ENCODE measurements around the gene MCTP1.
A peak's percentile ranks its signal among the peaks of the same experiment; 100 is the strongest.

Gene MCTP1

DNA sequence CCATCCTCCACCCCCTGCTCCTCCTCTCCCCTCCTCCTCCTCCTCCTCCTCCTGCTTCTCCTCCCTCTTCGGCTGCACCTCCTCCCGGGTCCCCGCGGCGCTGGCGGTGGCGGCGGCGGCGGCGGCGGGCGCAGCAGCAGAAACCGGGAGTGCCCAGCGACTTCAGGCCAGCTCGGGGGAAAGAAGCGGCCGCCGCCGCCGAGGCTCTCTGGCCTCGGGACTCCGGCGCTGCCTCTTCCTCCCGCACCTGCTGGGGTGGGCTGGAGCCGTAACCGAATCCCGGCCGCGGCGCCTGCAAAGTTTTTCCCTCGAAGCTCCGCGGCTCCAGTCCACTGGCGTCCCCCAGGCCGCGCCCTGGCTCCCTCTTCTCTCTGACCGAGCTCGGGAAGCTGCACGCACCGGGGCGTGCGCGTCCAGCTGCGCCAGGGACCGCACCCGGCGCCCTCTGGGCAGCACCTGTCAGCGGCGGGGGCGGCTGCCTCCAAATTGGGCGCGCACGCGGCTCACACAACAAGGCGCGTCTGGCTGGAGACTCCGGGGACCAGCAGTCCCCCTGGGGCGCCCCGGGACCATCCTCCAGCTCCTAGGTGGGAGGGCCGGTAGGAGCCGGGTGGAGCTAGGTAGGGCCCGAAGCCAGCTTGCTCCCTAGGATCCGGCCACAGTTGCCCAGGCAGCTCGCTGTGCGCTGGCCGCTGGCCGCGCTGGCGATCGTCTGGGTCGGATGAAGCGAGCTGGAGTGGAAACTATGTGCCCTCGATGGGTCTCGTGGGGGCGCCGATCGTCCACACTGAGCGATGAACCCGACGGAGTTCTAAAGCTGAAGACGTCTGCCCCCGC lies at the start of gene MCTP1:
Gene MCTP1, minus strand, starts transcription at position 523 of the 837 bp plus-strand sequence.
- peak; percentile 18 for DNase-seq

- peak; percentile 56 for DNase-seq
These were observed 47.3 kb upstream of the MCTP1 start for GRCh38 chr5:95332158-95332557.

GRCh38 chr5:95331358-95331757 lies 46.5 kb upstream of the MCTP1 start:
- no peak for DNase-seq

- no peak for DNase-seq
These were observed 42.3 kb upstream of the MCTP1 start for GRCh38 chr5:95327211-95327610.

DNA sequence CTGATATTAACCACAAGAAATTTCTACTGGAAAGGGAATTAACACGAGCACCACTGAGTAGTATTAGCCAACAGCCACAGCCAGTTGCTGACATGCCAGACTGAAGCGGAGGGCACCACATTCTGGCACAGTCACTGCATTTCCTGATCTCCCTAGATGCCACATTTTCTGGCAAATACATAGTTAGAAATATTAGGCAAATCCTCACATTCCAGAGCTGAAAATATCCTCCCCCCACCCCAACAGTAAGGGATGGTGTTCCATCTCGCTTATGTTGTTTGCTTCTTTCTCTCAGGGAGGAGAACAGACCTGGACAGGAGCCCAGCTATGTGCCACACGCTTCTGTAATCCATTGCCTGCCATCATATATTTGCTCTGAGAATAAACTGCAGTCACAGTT lies 32.8 kb upstream of the MCTP1 start:
- DNase-seq = no peak

DNA sequence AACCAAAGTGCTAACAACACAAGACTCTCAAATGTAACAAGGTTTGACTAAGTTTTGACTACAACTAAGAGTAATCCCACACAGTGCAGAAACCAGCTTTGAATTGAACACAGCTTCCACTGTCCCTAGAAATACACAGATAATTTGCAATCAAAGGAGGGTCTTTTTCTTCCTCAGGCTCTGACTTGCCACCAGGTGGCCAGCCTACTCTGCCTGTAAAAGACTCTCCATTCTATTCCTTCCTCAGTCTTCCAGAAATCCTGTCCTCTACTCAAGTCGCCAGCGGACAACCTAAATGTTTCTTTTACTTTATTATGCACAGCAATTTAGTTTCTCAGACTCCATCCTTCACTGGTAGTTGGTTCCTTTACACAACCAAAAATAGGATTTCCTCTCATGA lies 32.2 kb upstream of the MCTP1 start:
- DNase-seq = no peak

DNA sequence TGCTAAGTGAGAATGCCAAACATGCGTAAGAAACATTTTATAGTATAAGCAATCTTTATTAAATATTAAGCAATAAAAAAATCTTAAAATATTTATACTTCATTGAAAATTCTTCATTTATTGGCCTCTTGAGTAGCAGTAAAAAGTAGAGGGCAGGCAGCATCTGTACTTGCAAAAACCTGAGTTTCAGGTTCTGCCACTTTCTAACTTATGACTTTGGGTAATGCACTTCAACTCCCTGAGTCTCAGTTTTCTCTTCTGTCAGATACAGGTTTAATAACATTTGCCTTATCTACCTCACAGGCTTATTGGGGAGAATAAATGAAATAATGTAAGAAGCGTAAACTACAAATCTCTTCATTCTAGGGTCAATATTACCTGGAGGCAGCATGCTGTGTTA lies 19.8 kb upstream of the MCTP1 start:
- DNase-seq = no peak

DNA sequence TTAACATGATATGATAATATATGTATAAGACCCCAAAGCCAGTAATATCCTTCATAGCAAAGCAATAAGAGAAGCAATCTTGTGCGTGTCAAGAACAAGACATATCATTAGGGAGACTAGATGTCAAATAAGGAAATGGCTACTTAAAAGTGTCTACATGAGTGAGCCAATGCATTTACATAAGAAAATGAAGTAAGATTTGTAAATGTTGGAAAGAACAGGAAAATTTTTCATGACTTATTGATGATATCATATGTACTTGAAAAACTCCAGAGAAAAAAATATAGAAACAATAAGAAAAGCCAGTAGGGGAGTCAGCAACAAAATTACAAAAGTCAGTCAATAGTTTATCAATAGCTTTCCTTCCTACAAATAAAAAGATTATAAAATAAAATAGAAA lies 13.8 kb upstream of the MCTP1 start:
- DNase-seq = no peak

- no peak for DNase-seq
These were observed 11.4 kb upstream of the MCTP1 start for GRCh38 chr5:95296291-95296690.

DNA sequence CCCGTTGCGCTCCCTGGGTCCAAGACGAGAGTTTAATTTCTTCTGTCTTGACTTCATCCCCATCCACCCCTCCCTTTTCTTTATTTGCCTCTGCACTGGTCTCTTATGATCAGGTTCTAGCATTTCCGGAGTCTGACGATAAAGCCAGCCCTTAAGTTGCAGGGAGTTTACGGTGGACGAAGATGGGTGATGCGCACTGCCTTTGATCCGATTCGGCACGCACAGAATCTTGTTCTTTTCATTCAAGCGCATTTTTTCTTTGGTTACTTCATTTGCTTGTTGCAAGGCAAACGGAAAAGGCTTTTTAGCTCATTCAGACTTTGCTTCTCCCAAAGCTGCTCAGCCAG lies 488 bp upstream of the MCTP1 start:
- DNase-seq = no peak

DNA sequence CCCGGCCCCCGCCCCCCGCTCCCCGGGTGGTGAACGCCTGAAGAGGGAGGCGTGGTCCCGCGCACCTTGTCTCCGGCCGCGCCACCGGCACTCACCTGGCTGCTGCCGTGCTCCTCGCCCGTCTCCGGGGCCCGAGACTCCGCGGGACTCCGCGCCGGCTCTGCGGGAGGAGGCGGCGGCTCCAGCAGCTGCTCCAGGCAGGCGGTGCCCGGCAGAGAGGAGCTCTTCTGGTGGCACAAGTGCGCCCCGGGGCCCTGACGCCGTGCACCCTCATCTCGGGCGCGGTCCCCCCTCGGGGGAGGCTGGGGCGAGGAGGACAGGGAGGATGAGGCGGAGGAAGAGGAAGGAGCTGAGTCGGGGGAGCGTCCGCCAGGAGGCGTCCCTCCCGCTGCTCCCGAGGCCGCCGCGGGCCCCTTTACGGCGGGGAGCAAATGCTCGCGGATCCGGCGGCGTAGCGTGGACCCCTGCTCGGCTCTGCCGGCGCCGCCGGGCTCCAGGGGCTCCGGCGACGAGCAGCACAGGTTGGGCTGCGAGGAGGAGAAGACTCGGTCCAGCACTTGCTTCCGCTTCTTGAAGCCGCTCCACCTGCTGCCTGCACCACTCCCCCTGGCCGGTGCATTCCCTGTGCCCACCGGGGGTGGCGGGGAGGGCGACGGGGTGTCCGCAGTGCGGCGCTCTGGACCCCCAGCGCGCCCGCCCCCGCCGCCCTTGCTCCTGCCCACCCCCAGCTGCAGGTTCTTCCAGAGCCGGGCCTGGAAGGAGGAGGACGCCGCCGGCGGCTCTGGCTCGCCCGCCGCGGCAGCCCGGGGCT lies 928 bp downstream of the MCTP1 start:
- DNase-seq = peak; percentile 53

DNA sequence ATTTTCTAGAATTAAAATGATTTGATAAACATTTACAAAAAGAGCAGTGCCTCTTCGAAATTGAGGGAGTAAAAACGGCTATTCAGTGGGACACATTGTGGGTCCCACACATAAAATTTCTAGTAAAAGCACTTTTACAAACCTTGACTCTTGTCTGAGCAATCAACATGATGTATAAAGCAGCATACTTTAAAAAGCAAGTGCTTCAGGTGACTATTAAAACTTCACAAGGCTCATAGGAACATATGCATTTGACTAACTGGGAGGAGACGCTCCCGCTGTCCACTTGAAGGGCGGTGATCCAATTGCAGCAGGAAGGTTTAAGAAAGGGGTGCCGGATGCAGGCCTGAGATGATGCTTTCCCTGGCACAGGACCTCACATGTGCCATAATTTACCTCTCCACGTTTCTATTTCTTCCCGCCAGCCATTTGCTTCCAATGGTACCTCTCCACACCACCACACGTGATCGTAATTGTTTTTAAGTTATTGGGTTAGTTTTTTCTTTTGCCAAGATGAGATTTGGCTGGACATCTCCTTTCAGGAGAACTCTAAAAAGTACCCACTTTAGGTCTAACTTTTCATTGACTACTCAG lies 1.8 kb downstream of the MCTP1 start:
- no peak for DNase-seq

- no peak for DNase-seq
These were observed 3.7 kb downstream of the MCTP1 start for GRCh38 chr5:95281226-95281625.

DNA sequence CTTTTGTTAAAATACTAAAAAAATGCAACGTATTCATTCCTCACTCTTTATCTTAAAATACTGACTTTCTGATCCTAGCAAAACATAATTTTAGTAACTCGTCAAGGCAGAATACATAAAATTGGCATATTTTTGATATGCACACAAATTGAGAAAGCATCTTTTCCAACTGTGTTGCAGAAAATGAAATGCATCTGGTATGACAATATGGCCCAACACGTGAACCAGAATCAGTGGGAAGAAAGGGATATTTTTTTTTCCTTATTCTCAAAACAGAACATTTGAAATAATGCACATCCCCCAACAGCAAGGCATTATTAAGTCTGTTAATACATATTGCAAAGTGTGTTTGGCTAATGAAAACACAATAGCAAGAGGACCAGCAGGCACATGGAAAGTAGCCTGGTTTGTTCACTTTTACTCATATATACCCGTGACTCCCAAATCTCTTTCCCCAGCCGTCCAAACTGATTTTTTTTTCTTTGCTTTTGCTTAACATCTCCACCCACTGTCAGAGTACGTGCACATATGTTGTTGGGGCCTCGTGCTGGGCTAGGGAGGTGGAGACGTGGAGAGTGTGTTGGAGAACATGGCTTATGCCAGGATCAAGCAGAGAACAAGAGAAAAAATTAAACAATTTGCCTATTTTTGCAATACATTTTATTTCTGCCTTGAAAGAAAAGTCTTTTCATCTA lies 4.3 kb downstream of the MCTP1 start:
- DNase-seq = no peak

- no peak for DNase-seq
These were observed 10.9 kb downstream of the MCTP1 start for GRCh38 chr5:95274011-95274410.

DNA sequence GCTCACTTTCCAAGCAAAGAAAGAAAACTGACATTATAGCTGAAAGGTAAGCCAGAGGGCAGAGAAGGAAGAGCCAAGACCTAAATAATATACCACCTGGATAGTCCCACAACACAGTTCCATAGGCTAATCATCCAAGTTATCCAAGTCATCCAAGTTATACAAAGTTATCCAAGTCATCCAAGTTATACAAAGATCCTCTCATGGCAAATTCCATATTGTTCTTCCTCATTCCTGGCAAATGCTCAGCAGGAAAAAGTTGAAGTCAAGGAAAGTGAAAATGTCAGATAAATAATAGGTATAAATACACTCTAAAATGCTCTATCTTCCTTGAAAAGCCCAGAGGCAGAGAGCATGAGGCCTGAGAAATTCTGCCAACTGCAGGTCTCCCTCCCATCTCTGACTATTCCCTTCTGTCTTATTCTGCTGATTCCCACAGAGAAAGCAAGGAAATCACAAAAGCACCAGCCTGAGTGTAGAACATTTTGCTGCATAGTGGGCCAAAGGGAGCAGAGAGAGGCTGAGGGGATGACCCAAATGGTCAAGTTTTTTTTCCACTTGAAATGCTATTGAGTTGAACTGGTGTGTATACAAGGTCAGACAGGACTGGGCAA lies 12.5 kb downstream of the MCTP1 start:
- DNase-seq = no peak

- DNase-seq = no peak
These were observed 21.8 kb downstream of the MCTP1 start for GRCh38 chr5:95262933-95263660.

DNA sequence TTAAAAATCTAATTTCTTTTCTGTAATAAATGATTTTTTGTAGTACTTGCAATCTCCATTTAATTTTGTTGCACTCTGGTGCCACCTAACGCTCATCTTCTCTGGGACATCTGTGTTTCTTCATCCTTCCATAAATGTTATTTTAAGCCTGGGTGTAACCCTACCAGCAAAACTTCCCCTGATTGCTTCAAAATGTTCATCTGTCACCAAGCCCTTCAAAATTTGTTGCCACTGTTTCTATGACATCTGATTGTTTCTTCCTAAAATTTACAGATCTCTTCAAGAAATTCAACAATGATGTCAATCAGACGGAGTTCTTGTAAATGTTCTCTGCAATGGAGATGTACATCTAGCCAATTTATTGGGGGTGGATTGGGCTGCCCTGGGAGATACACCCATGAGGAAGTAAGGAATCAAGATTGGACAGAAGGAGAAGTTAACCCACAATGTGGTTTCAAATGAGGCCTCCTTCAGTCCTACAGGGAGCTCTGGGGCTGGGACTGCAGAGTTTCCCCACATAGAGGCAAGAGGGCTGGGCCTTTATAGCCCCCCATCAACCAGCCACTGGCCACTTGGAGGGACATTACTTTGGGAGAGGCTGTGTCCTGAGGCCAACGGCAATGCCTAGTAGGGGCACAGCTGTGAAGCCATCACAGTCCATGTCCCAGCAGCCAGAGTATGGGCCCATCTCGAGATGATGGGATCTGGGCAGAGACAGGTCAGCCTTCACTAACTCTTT lies 23.3 kb downstream of the MCTP1 start:
- no peak for DNase-seq

- DNase-seq = no peak
These were observed 27.9 kb downstream of the MCTP1 start for GRCh38 chr5:95256991-95257390.

GRCh38 chr5:95256446-95256845 lies 28.4 kb downstream of the MCTP1 start:
- DNase-seq = no peak

GRCh38 chr5:95252801-95253200 lies 32.1 kb downstream of the MCTP1 start:
- no peak for DNase-seq
